IMR-90 (cell line): ENCODE data around the gene CLASP1. TPM values are rescaled to one million over a fixed set of nuclear protein-coding genes. Genes with fewer than 3 reads are reported as not detected.

ENCODE experiments used
- ATAC-seq: fragments of 200-7000 bp; cut with Tn5 transposase; 2 replicates; pipeline ENCODE4 v1.9.1; 2020; ENCODE audit warnings: low read depth, mild to moderate bottlenecking, moderate library complexity
- BruUV-seq: library from RNA; stranded (reverse); fragments of 400-500 nt; replicated peaks from 2 replicates; lab custom pipeline; 2021; lab: Mats Ljungman, UMichigan
- CTCF ChIA-PET: fragments of 300-600 bp; formaldehyde crosslinking; extraction: SDS; loops from one replicate; lab custom pipeline; 2021; ENCODE audit warnings: antibody characterized with exemption; lab: Yijun Ruan, JAX
- POLR2A ChIA-PET: fragments of 300-600 bp; sonication (Branson Sonifier 250); formaldehyde crosslinking; loops from one replicate; lab custom pipeline; 2022; ENCODE audit warnings: antibody characterized with exemption; ENCODE audit not compliant: unreplicated experiment; lab: Charles Lee
- DNase-seq: peaks from one replicate; pipeline ENCODE4 v3.0.0; 2013
- H2AFZ ChIP-seq: replicated peaks from 2 replicates; pipeline ENCODE3; 2013; ENCODE audit warnings: low read length, mild to moderate bottlenecking; ENCODE audit not compliant: poor library complexity
- H2AK5ac ChIP-seq: 2 replicates; pipeline ENCODE4 v1.6.1; 2013; ENCODE audit warnings: low read depth, low read length, inconsistent platforms
- H2AK9ac ChIP-seq: replicated peaks from 2 replicates; pipeline ENCODE3; 2013; ENCODE audit warnings: mild to moderate bottlenecking, low read depth, low read length, moderate library complexity; ENCODE audit not compliant: poor library complexity
- H2BK120ac ChIP-seq: 2 replicates; pipeline ENCODE4 v1.6.1; 2013; ENCODE audit warnings: low read depth, low read length, inconsistent platforms
- H2BK15ac ChIP-seq: 3 replicates; pipeline ENCODE4 v1.6.1; 2013; ENCODE audit warnings: low read depth, low read length, inconsistent platforms
- H2BK20ac ChIP-seq: 2 replicates; pipeline ENCODE4 v1.6.1; 2013; ENCODE audit warnings: low read depth, mild to moderate bottlenecking, inconsistent platforms, low read length, moderate library complexity
- H2BK5ac ChIP-seq: 2 replicates; pipeline ENCODE4 v1.6.1; 2013; ENCODE audit warnings: mild to moderate bottlenecking, low read depth, low read length, inconsistent platforms; ENCODE audit not compliant: poor library complexity, severe bottlenecking
- H3K14ac ChIP-seq: replicated peaks from 2 replicates; pipeline ENCODE4 v1.6.1; 2013; ENCODE audit warnings: low read depth, low read length, inconsistent platforms
- H3K18ac ChIP-seq: 2 replicates; pipeline ENCODE4 v1.6.1; 2013; ENCODE audit warnings: low read depth, low read length, control low read depth
- H3K23ac ChIP-seq: 2 replicates; pipeline ENCODE4 v1.6.1; 2013; ENCODE audit warnings: low read depth, low read length, inconsistent platforms
- H3K27ac ChIP-seq: 2 replicates; pipeline ENCODE4 v1.5.1; 2013; ENCODE audit warnings: mild to moderate bottlenecking, control low read depth, low read length; ENCODE audit not compliant: insufficient read depth
- H3K27me3 ChIP-seq: 2 replicates; pipeline ENCODE4 v1.6.1; 2013; ENCODE audit warnings: low read length; ENCODE audit not compliant: control insufficient read depth, insufficient read depth
- H3K36me3 ChIP-seq: 2 replicates; pipeline ENCODE4 v1.6.1; 2013; ENCODE audit warnings: low read length, mixed read lengths; ENCODE audit not compliant: control insufficient read depth, insufficient read depth
- H3K4ac ChIP-seq: 2 replicates; pipeline ENCODE4 v1.6.1; 2013; ENCODE audit warnings: low read depth, low read length, inconsistent platforms
- H3K4me1 ChIP-seq: 2 replicates; pipeline ENCODE4 v1.6.1; 2013; ENCODE audit warnings: low read length, mixed read lengths; ENCODE audit not compliant: control insufficient read depth, insufficient read depth
- H3K4me2 ChIP-seq: 2 replicates; pipeline ENCODE4 v1.6.1; 2013; ENCODE audit warnings: low read depth, mild to moderate bottlenecking, control low read depth, low read length, moderate library complexity
- H3K4me3 ChIP-seq: 2 replicates; pipeline ENCODE4 v1.5.1; 2013; ENCODE audit warnings: low read depth, mild to moderate bottlenecking, control low read depth, low read length, moderate library complexity; ENCODE audit not compliant: insufficient read depth
- H3K56ac ChIP-seq: 2 replicates; pipeline ENCODE4 v1.6.1; 2013; ENCODE audit warnings: low read length, inconsistent platforms; ENCODE audit not compliant: insufficient read depth; ENCODE audit errors: extremely low read depth
- H3K79me1 ChIP-seq, 2 experiments: 2 replicates each; pipeline ENCODE4 v1.6.1; 2013; ENCODE audit warnings: low read length in 2 of 2, inconsistent platforms in 1 of 2, low read depth in 1 of 2
- H3K9ac ChIP-seq: 2 replicates; pipeline ENCODE4 v1.6.1; 2013; ENCODE audit warnings: low read depth, low read length, control low read depth
- H3K9me1 ChIP-seq: 2 replicates; pipeline ENCODE4 v1.6.1; 2013; ENCODE audit warnings: low read length, inconsistent platforms; ENCODE audit not compliant: insufficient read depth
- H3K9me3 ChIP-seq: 2 replicates; pipeline ENCODE4 v1.6.1; 2013; ENCODE audit warnings: low read length; ENCODE audit not compliant: control insufficient read depth, insufficient read depth
- H4K20me1 ChIP-seq: 2 replicates; pipeline ENCODE4 v1.6.1; 2013; ENCODE audit warnings: low read length, inconsistent platforms; ENCODE audit not compliant: insufficient read depth
- H4K5ac ChIP-seq: 2 replicates; pipeline ENCODE4 v1.6.1; 2013; ENCODE audit warnings: mild to moderate bottlenecking, low read depth, low read length, control low read depth
- H4K8ac ChIP-seq, 2 experiments: 2 replicates each; pipeline ENCODE4 v1.6.1; 2013; ENCODE audit warnings: low read depth in 2 of 2, low read length in 2 of 2, control low read depth in 1 of 2, inconsistent platforms in 1 of 2
- H4K91ac ChIP-seq: 2 replicates; pipeline ENCODE4 v1.6.1; 2013; ENCODE audit warnings: low read depth, low read length, inconsistent platforms; ENCODE audit not compliant: insufficient read depth
- BHLHE40 ChIP-seq: fragments of 150-350 bp; IDR thresholded peaks from 2 replicates; pipeline ENCODE4 v1.6.1; 2016; ENCODE audit warnings: mild to moderate bottlenecking, low read depth, low read length
- MAFK ChIP-seq: IDR thresholded peaks from 2 replicates; pipeline ENCODE4 v1.6.1; 2012; ENCODE audit warnings: low read depth, low read length, improper control_type of control experiment
- NFE2L2 ChIP-seq: fragments of 150-350 bp; IDR thresholded peaks from 2 replicates; pipeline ENCODE4 v1.6.1; 2016; ENCODE audit warnings: low read depth, mild to moderate bottlenecking, low read length
- RCOR1 ChIP-seq: IDR thresholded peaks from 2 replicates; pipeline ENCODE4 v1.6.1; 2012; ENCODE audit warnings: mild to moderate bottlenecking, low read length, improper control_type of control experiment; ENCODE audit not compliant: insufficient replicate concordance
- SMC3 ChIP-seq: fragments of 150-350 bp; IDR thresholded peaks from 2 replicates; pipeline ENCODE4 v1.6.1; 2016; ENCODE audit warnings: low read depth, mild to moderate bottlenecking, antibody characterized with exemption, low read length, moderate library complexity
- WGBS, 2 experiments: methylation state at CpG; one replicate each; pipeline versions ENCODE4 v1.1.5 to v1.1.7; 2013; ENCODE audit warnings: missing lambda C conversion rate in 2 of 2; ENCODE audit not compliant: insufficient read length in 1 of 2; ENCODE audit errors: extremely low coverage in 2 of 2; 5-methylcytosine and 5-hydroxymethylcytosine counted together
- dilution Hi-C: fragments of 300-500 bp; cut with HindIII; formaldehyde crosslinking; loops from one replicate; pipeline ENCODE4 v1.14.3; 2018; ENCODE audit warnings: low sequenced_read_pairs; ENCODE audit not compliant: unreplicated experiment
- in situ Hi-C: fragments of 300-500 bp; cut with MboI; formaldehyde crosslinking; loops from 3 replicates; pipeline ENCODE4 v1.14.3; 2019; ENCODE audit warnings: low sequenced_read_pairs, inconsistent platforms, mixed read lengths
- intact Hi-C: fragments of 100-400 bp; cut with micrococcal nuclease; formaldehyde crosslinking; loops from 2 replicates; pipeline ENCODE4 v1.10.0; 2022
- polyA plus RNA-seq, 3 experiments: library from polyadenylated mRNA; depleted of rRNA; stranded (reverse); fragments of >200 nt; gene quantifications; 2 replicates each; pipeline ENCODE4 v1.2.3, GENCODE V29; 2012; ENCODE audit warnings: low replicate concordance in 1 of 3
- total RNA-seq: library from RNA; depleted of rRNA; stranded (reverse); fragments of >200 nt; gene quantifications from 2 replicates; pipeline ENCODE4 v1.2.3, GENCODE V29; 2012
- TF ChIP-seq, protein P1 (sequence below): fragments of 150-350 bp; IDR thresholded peaks from 2 replicates; pipeline ENCODE4 v1.6.1; 2016; ENCODE audit warnings: low read depth, mild to moderate bottlenecking, low read length, moderate library complexity, borderline replicate concordance

Gene CLASP1
- total and polyA plus RNA-seq, 2 of the 4 experiments (the other 2 are of a cell fraction) = 12.3 to 33.7 TPM

DNA sequence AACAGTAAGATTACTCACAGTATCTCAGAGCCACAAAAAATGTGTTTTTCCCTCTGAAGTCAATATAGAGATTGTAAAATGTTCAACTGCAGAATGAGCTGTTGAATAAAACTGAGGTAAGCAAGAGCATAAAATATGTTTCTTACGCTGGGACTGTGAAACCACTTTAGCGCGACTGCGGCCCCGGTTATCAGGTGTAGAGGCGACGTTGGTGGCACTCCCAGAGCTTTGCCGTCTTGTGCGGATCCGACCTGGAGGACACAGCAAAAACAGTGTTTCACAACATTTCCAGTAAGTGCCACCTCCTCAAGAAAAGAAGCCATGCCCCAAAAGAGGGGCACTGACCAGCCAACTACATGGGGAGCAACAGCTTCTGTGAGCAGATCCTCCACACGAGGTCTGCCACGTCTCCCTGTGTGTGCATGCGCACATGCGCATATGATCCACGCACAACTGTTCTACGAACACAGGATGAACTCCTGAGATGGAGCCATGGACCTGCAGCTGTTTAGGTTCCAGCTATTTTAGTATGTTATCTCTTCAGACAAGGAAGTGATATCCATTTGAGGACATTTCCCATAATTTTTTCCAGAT is 219.2 kb downstream of the CLASP1 start:
- Histone ChIP-seq H3K27me3 (no peaks in the 10 kb centered on the region), H3K4me2 (no peak overlapping the region), H4K8ac (no peak overlapping the region), H3K4me3 (no peak overlapping the region), H2AFZ (no peak overlapping the region), H4K5ac (peak overlapping the region; percentile 63; the same call in 1 of the 2 replicates), H2BK120ac (no peak overlapping the region), H3K9ac (no peak overlapping the region), H2BK20ac (no peak overlapping the region), H3K27ac (no peak overlapping the region), H2AK9ac (no peak overlapping the region), H4K20me1 (no peaks in the 10 kb centered on the region), H3K18ac (no peak overlapping the region), H3K23ac (no peak overlapping the region), H2BK15ac (no peak overlapping the region), H4K91ac (no peak overlapping the region), H3K4ac (no peak overlapping the region), H2AK5ac (no peak overlapping the region), H3K9me3 (no peaks in the 10 kb centered on the region), H3K14ac (no peak overlapping the region), H3K9me1 (peaks cover 5% of the 10 kb centered on the region; the same call in 1 of the 2 replicates), H3K56ac (no peak overlapping the region), H3K36me3 (peaks cover 10% of the 10 kb centered on the region), H2BK5ac (no peak overlapping the region), H3K4me1 (peaks cover 6% of the 10 kb centered on the region; the same call in 1 of the 2 replicates), H3K79me1 (peaks cover 8 to 11% of the 10 kb centered on the region in 2 experiments; a peak in 2 of 4 replicates)
- no TSS peak for BruUV-seq
- WGBS, 2 experiments = no CpG with 5 or more reads among the region's 16 CpGs
- in situ Hi-C loops (no loop called here), intact Hi-C loops (loop anchor here (5.0 kb wide), 1 partner anchor 77 kb away; no protein-coding TSS in a partner anchor), dilution Hi-C loops (no loop called here)
- DNase-seq = no peak
- POLR2A ChIA-PET = no interaction called here
- no peak for TF ChIP-seq MAFK
- no peak for TF ChIP-seq RCOR1
- no peak for TF ChIP-seq NFE2L2
- no peak for TF ChIP-seq BHLHE40
- TF ChIP-seq SMC3 = no peak
- TF ChIP-seq, protein P1, sequence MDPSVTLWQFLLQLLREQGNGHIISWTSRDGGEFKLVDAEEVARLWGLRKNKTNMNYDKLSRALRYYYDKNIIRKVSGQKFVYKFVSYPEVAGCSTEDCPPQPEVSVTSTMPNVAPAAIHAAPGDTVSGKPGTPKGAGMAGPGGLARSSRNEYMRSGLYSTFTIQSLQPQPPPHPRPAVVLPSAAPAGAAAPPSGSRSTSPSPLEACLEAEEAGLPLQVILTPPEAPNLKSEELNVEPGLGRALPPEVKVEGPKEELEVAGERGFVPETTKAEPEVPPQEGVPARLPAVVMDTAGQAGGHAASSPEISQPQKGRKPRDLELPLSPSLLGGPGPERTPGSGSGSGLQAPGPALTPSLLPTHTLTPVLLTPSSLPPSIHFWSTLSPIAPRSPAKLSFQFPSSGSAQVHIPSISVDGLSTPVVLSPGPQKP = no peak
- ATAC-seq = no peak
- CTCF ChIA-PET = interaction anchor here (0.6 to 1.1 kb wide), 4 partner anchors 19 to 50 kb away, joined by 3 read pairs; no protein-coding TSS in a partner anchor
